Hepatocyte (in vitro differentiated cells): Measurements from ENCODE around the gene SLC7A9. TPM values are rescaled to one million over a fixed set of nuclear protein-coding genes. Genes with fewer than 3 reads are reported as not detected.

ENCODE experiments used
- DNase-seq: peaks from one replicate; pipeline ENCODE4 v3.0.0-alpha.2; 2016; ENCODE audit warnings: low spot score
- H2AFZ ChIP-seq: fragments of 200-600 bp; sonication (generic); 2 replicates; pipeline ENCODE4 v1.6.0; 2016; ENCODE audit warnings: antibody characterized with exemption, mild to moderate bottlenecking
- H3K27ac ChIP-seq: fragments of 200-600 bp; sonication (generic); 2 replicates; pipeline ENCODE4 v1.5.1; 2016; ENCODE audit warnings: mild to moderate bottlenecking
- H3K27me3 ChIP-seq: fragments of 200-600 bp; sonication (generic); 2 replicates; pipeline ENCODE4 v1.6.1; 2016
- H3K36me3 ChIP-seq: fragments of 200-600 bp; sonication (generic); replicated peaks from 2 replicates; pipeline ENCODE4 v1.5.1; 2016; ENCODE audit warnings: low read depth; ENCODE audit not compliant: insufficient read depth
- H3K4me1 ChIP-seq: fragments of 200-600 bp; sonication (generic); 2 replicates; pipeline ENCODE4 v1.5.1; 2016; ENCODE audit warnings: mild to moderate bottlenecking, moderate library complexity; ENCODE audit not compliant: insufficient read depth
- H3K4me2 ChIP-seq: fragments of 200-600 bp; sonication (generic); 2 replicates; pipeline ENCODE4 v1.6.0; 2016
- H3K4me3 ChIP-seq: fragments of 200-600 bp; sonication (generic); 2 replicates; pipeline ENCODE4 v1.5.1; 2016; ENCODE audit warnings: mild to moderate bottlenecking
- H3K79me2 ChIP-seq: fragments of 200-600 bp; sonication (generic); 2 replicates; pipeline ENCODE4 v1.6.0; 2017; ENCODE audit warnings: mild to moderate bottlenecking
- H3K9me2 ChIP-seq: fragments of 200-600 bp; sonication (generic); replicated peaks from 2 replicates; pipeline ENCODE4 v1.6.0; 2017; ENCODE audit warnings: mild to moderate bottlenecking; ENCODE audit not compliant: insufficient read depth
- H3K9me3 ChIP-seq: fragments of 200-600 bp; sonication (generic); 2 replicates; pipeline ENCODE4 v1.5.1; 2016; ENCODE audit warnings: low read depth, mild to moderate bottlenecking
- H4K20me1 ChIP-seq: fragments of 200-600 bp; sonication (generic); 2 replicates; pipeline ENCODE4 v1.6.0; 2016; ENCODE audit warnings: mild to moderate bottlenecking; ENCODE audit not compliant: insufficient read depth, poor library complexity, severe bottlenecking
- EZH2 ChIP-seq: fragments of 200-600 bp; sonication (generic); IDR thresholded peaks from 2 replicates; pipeline ENCODE4 v1.6.1; 2016; ENCODE audit warnings: antibody characterized with exemption, mild to moderate bottlenecking, borderline replicate concordance
- EZH2phosphoT487 ChIP-seq: fragments of 200-600 bp; sonication (generic); IDR thresholded peaks from one replicate; pipeline ENCODE4 v1.6.1; 2018; ENCODE audit warnings: antibody characterized with exemption, mild to moderate bottlenecking, low read depth, moderate library complexity; ENCODE audit not compliant: unreplicated experiment, severe bottlenecking
- WGBS: methylation state at CpG from one replicate; pipeline ENCODE4 v1.1.6; 2016; ENCODE audit warnings: low lambda C conversion rate; ENCODE audit errors: missing lambda C conversion rate; 5-methylcytosine and 5-hydroxymethylcytosine counted together
- polyA plus RNA-seq: library from polyadenylated mRNA; unstranded; fragments of >200 nt; fragmentation: Nextera tagmentation; extraction: Ambion mirVana; gene quantifications from 2 replicates; pipeline ENCODE4 v1.2.1, GENCODE V29; 2016
- total RNA-seq: library from RNA; depleted of rRNA; stranded (reverse); fragments of >200 nt; gene quantifications from 2 replicates; pipeline ENCODE4 v1.2.3, GENCODE V29; 2014
- TF ChIP-seq, protein P1 (sequence below): fragments of 200-600 bp; sonication (generic); IDR thresholded peaks from 2 replicates; pipeline ENCODE4 v1.5.1; 2016; ENCODE audit warnings: antibody characterized with exemption, mild to moderate bottlenecking; ENCODE audit not compliant: poor library complexity

The SLC7A9 gene
- total and polyA plus RNA-seq, 2 experiments from 2014 or later, result 7.6 to 9.6 TPM

DNA sequence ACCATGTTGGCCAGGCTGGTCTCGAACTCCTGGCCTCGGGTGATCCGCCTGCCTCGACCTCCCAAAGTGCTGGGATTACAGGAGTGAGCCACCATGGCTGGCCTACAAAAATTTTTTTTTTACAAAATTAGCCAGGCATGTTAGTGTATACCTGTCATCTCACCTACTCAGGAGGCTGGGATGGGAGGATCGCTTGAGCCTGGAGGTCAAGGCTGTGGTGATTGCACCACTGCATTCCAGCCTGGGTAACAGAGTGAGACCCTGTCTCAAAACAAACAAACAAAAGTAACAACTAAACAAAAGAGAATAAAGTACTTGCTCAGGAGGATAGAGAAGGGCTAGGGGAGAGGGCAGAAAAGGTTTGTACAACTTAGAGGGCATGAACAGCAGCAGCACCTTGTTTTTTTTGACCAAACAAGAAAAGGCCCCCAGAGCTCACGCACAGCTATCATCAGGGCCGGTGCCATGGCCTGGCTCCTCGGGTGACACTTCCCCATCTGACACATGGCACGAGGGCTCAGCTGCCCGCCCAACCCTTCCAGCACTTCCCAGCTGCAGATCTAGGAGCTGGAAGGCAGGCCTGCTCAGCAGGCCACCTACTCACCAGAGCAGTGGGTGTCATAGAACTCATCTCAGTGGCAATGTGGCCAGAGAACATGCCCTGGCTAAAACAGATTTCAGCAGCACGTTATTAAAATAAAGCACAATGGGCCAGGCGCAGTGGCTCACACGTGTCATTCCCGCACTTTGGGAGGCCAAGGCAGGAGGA, 8.6 kb upstream of the SLC7A9 start:
- H3K9me2 ChIP-seq, result no peaks in the 10 kb centered on the region
- H2AFZ ChIP-seq, result no peak overlapping the region
- H3K27ac ChIP-seq, result no peak overlapping the region
- H3K4me3 ChIP-seq, result no peak overlapping the region
- no peak for DNase-seq
- no peaks in the 10 kb centered on the region for H3K27me3 ChIP-seq
- no peaks in the 10 kb centered on the region for H4K20me1 ChIP-seq
- H3K4me1 ChIP-seq, result no peaks in the 10 kb centered on the region
- H3K9me3 ChIP-seq, result no peaks in the 10 kb centered on the region
- no peaks in the 10 kb centered on the region for H3K36me3 ChIP-seq
- TF ChIP-seq EZH2phosphoT487 (no peak), EZH2 (no peak)
- TF ChIP-seq, protein P1, sequence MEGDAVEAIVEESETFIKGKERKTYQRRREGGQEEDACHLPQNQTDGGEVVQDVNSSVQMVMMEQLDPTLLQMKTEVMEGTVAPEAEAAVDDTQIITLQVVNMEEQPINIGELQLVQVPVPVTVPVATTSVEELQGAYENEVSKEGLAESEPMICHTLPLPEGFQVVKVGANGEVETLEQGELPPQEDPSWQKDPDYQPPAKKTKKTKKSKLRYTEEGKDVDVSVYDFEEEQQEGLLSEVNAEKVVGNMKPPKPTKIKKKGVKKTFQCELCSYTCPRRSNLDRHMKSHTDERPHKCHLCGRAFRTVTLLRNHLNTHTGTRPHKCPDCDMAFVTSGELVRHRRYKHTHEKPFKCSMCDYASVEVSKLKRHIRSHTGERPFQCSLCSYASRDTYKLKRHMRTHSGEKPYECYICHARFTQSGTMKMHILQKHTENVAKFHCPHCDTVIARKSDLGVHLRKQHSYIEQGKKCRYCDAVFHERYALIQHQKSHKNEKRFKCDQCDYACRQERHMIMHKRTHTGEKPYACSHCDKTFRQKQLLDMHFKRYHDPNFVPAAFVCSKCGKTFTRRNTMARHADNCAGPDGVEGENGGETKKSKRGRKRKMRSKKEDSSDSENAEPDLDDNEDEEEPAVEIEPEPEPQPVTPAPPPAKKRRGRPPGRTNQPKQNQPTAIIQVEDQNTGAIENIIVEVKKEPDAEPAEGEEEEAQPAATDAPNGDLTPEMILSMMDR, result no peak
- H3K79me2 ChIP-seq, result no peaks in the 10 kb centered on the region
- no peak overlapping the region for H3K4me2 ChIP-seq
- WGBS, result 93% methylated on average over 12 of the region's 14 CpGs

DNA sequence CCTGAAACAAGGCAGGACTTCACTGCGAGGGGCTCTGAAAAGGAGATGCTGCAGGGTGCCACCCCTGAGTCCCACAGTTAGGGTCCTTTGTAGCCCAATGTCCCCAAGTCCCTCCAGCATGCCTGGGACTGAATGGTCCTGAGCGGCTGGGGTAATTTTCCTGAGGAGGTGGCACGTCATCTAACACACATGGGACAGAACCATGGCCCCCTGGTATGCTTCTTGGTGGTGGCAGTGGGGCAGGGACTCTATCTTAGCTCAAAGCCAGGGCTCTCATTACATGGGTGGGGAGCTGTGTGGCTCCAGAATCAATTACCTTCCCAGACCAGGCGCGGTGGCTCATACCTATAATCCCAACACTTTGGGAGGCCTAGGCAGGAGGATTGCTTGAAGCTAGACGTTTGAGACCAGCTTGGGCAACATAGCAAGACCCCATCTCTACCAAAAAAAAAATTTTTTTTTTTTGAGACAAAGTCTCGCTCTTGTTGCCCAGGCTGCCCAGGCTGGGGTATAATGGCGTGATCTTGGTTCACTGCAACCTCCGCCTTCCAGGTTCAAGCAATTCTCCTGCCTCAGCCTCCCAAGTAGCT, 7.9 kb upstream of the SLC7A9 start:
- H2AFZ ChIP-seq, result no peak overlapping the region
- H3K9me3 ChIP-seq, result no peaks in the 10 kb centered on the region
- no peak for DNase-seq
- no peaks in the 10 kb centered on the region for H4K20me1 ChIP-seq
- no peaks in the 10 kb centered on the region for H3K9me2 ChIP-seq
- no peaks in the 10 kb centered on the region for H3K27me3 ChIP-seq
- H3K79me2 ChIP-seq, result no peaks in the 10 kb centered on the region
- H3K36me3 ChIP-seq, result no peaks in the 10 kb centered on the region
- TF ChIP-seq, protein P1, result no peak
- TF ChIP-seq EZH2 (no peak), EZH2phosphoT487 (no peak)
- no peaks in the 10 kb centered on the region for H3K4me1 ChIP-seq
- WGBS, result 95% methylated on average over 9 of the region's 9 CpGs
- no peak overlapping the region for H3K4me2 ChIP-seq
- H3K27ac ChIP-seq, result peak overlapping the region; percentile 31
- no peak overlapping the region for H3K4me3 ChIP-seq

DNA sequence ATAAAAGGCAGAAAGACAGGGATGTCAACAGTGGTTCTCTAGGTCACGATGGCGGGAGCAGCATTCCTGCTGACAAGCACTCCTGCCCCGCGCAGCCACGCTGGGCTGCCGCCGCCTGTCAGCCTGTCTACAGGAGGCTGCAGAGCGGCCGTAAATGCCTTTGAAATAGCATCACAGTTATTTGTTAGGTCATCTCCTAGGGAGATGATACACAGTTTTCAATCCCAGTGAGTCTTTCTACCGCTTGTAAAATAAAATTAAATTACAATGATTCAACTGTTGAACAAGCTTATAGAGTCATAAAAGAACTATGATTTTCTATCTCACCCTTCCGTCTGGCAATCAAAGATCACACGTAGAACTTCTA, 7.3 kb upstream of the SLC7A9 start:
- Histone ChIP-seq H3K27ac (peak overlapping the region; percentile 31), H3K9me3 (no peaks in the 10 kb centered on the region), H4K20me1 (no peaks in the 10 kb centered on the region), H3K4me2 (no peak overlapping the region), H3K36me3 (no peaks in the 10 kb centered on the region), H3K9me2 (no peaks in the 10 kb centered on the region), H3K27me3 (no peaks in the 10 kb centered on the region), H3K79me2 (no peaks in the 10 kb centered on the region), H2AFZ (no peak overlapping the region), H3K4me3 (no peak overlapping the region), H3K4me1 (no peaks in the 10 kb centered on the region)
- WGBS, result 47% methylated on average over 12 of the region's 12 CpGs
- DNase-seq, result peak; percentile 72
- TF ChIP-seq EZH2phosphoT487, result no peak
- TF ChIP-seq, protein P1, result no peak
- no peak for TF ChIP-seq EZH2
